SU-DHL-6 (cell line): Measurements from ENCODE around the gene BIN1.

Experiments
- CTCF ChIP-seq: fragments of 200-600 bp; sonication (generic); IDR thresholded peaks from one replicate; pipeline ENCODE4 v1.5.1; 2017; ENCODE audit warnings: antibody characterized with exemption, mild to moderate bottlenecking, low read length, moderate library complexity; ENCODE audit not compliant: insufficient read depth, poor library complexity, severe bottlenecking
- EZH2phosphoT487 ChIP-seq: fragments of 200-600 bp; sonication (generic), shearing (Covaris generic); conservative IDR thresholded peaks from 2 replicates; pipeline ENCODE4 v1.6.1; 2018; ENCODE audit warnings: mild to moderate bottlenecking, antibody characterized with exemption, low read length, moderate library complexity, mixed read lengths

- TF ChIP-seq CTCF, result peak; percentile 25
- TF ChIP-seq EZH2phosphoT487, result no peak
Measured at GRCh38 chr2:127027715-127028114, 79.2 kb downstream of the BIN1 start.
